Fibroblast of mammary gland (primary cell): ENCODE results near the gene HLA-A.
"Not testable (repeated sequence)": the region's sequence is repeated elsewhere in the genome, so short reads cannot be mapped to it uniquely, and the experiment has no call there.

Experiments used
- DNase-seq: peaks from one replicate; pipeline ENCODE4 v3.0.0-alpha.2; 2010; ENCODE audit warnings: low read depth
- H3K4me3 ChIP-seq: 2 replicates; pipeline ENCODE4 v1.5.1; 2011; ENCODE audit warnings: low read depth, mild to moderate bottlenecking, low read length, moderate library complexity; ENCODE audit not compliant: control insufficient read depth
- CTCF ChIP-seq: conservative IDR thresholded peaks from 2 replicates; pipeline ENCODE4 v1.5.1; 2011; ENCODE audit warnings: low read depth, low read length, inconsistent platforms; ENCODE audit not compliant: control insufficient read depth, insufficient read depth

Gene HLA-A

GRCh38 chr6:29955783-29956182 lies 13.5 kb downstream of the HLA-A start:
- H3K4me3 ChIP-seq: no peak overlapping the region
- no peak for TF ChIP-seq CTCF
- no peak for DNase-seq

GRCh38 chr6:29956518-29956917 lies 14.2 kb downstream of the HLA-A start:
- no peak for TF ChIP-seq CTCF

DNA sequence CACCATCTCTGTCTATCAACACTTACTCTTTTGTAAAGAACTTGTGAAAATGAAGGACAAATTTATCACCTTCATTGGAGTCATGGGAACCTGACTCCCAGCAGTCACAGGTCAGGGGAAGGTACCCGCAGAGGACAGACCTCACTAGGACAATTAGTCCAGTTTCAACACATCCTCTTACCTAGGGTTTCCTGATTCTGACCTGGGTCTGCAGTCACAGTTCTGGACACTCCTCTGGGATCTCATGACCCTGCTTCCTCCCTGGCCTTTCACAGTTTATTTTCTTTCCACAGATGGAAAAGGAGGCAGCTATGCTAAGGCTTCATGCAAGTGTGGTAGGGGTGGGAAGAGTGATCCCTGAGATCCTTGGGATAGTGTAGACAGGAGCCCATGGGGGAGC lies 15.7 kb downstream of the HLA-A start:
- no peak for TF ChIP-seq CTCF
- no peak overlapping the region for H3K4me3 ChIP-seq
- no peak for DNase-seq

More at GRCh38 chr6:29956518-29956917, 14.2 kb downstream of the HLA-A start:
- no peak for DNase-seq
- no peak overlapping the region for H3K4me3 ChIP-seq

DNA sequence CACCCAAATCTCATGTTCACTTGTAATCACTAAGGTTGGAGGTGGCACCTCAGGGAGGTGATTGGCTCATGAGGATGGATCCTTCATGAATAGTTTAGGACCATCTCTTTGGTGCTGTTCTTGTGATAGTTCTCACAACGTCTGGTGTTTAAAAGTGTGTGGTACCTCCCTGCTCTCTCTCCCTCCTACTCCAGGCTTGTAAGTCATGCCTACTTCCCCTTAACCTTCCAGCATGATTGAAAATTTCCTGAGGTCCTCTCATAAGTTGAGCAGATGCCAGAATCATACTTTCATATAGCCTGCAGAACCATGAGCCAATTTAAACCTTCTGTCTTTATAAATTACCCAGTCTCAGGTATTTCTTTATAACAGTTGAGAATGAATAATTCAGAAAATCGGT lies 16.6 kb downstream of the HLA-A start:
- no peak overlapping the region for H3K4me3 ChIP-seq
- no peak for DNase-seq
- no peak for TF ChIP-seq CTCF

GRCh38 chr6:29959467-29959866 lies 17.1 kb downstream of the HLA-A start:
- DNase-seq: no peak
- TF ChIP-seq CTCF: no peak
- H3K4me3 ChIP-seq: no peak overlapping the region

DNA sequence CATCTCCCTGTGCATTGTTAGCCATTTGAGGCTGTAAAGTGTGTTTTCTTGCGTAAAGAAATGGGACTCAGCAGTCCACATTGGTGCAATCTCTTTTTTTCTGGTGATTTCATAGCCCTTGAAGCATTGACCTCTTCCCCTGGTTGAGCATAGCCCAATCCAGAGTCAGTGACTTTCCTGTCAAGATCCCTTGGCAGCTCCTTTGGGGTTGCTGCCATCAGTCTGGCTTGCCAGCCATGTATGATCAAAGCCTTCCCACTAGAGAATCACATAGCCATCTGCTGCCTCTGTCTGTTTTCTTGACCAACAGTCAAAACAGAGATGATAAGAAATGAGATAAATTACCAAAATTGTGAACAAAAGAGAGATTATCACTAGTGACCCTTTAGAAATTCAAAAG lies 19.6 kb downstream of the HLA-A start:
- H3K4me3 ChIP-seq: no peak overlapping the region
- DNase-seq: no peak
- no peak for TF ChIP-seq CTCF

DNA sequence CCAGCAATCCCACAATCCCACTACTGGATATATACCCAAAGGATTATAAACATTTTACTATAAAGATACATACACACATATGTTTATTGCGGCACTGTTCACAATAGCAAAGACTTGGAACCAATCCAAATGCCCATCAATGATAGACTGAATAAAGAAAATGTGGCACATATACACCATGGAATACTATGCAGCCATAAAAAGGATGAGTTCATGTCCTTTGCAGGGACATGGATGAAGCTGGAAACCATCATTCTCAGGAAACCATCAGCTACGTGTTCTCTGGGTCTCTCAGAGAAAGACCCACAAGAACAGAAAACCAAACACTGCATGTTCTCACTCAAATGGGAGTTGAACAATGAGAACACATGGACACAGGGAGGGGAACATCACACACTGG lies 21.4 kb downstream of the HLA-A start:
- not testable (repeated sequence) for H3K4me3 ChIP-seq, DNase-seq
